COR-L47 (cell line): Measurements from ENCODE around the gene ADGRL1.
"Not testable (repeated sequence)": the region's sequence is repeated elsewhere in the genome, so short reads cannot be mapped to it uniquely, and the experiment has no call there.

Experiments
- DNase-seq: peaks from one replicate; lab custom pipeline; 2025; lab: John Stamatoyannopoulos, UW

The ADGRL1 gene

DNA sequence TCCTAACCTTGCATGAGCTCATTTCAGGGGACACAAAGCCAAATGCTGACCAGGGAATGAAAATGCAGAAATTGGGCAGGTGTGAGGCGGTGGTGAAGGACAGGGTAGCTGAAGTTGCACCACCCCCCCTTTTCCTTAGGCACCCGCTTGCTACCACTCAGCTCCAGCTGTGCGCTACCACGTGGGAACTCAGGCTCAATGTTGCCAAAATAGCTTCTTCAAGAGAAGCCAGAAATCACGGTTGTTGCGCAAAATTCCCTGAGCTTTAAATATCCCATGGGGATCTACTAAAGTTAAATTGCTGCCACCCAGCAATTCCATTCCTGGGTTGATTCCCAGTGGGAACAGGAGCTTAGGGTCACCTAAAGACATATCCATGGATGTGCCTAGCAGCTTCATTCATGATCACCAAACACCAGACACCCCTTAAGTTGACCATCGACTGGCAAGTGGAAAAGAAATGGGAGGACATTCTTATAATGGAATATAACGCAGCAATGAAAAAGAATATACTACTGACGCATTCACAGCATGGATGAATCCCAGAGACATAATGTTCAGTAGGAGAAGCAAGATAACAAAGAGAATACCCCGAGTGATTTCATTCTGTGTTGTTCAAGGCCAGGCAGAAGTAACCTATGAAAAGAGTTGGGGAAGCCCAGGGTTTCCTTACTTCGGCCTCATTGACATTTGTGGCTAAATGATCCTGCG, 12.8 kb upstream of the ADGRL1 start:
- DNase-seq = no peak

DNA sequence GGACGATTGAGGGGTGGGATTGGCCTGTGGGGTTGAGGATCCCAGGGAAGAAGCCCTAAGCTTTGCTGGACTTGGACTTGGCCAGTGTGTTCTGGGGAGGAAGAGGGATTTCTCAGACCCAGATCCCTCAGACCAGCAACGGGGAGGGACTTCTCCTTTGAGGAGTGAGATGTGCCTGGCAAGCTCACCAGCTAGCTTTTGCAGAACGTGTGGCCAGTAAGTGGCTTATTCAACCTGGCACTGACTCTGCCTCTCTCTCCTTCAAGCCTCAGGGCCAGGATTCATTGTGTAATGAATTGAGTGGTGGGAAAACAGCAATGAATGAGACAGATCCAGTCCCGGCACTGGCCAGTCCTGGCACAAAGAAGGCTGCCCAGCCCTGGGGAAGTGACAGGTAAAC, 11.9 kb upstream of the ADGRL1 start:
- DNase-seq = not testable (repeated sequence)

DNA sequence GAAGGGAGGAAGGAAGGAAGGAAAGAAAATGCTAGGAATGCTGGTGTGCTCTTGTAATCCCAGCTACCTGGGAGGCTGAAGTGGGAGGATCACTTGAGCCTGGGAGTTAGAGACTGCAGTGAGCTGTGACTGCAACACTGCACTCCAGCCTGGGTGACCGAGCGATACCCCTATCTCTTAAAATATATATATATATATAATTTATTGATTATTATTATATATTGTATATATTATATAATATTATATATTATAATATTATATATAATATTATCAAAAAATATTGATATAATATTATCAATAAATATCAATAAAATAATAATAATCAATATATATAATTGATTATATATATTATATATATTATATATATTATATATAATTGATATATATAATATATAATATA, 8.6 kb upstream of the ADGRL1 start:
- no peak for DNase-seq

DNA sequence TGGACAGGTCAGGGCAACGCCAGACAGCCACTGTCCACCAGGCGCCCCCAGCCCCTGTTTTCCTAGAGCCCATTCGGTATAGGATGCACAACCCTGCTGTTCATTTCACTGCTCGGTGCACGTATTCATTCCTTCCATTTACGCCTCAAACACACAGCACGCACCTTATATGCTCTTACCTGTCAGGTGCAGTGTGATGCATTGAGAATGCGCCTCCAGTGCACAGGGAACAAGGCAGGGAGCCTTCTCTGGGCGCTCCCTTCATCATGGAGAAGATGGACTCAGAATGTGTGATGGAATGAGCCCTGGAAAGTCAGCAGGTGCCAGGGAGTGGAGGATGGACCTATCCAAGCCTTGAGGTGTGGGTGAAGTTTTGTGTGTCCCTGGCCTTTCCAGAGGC, 4.2 kb upstream of the ADGRL1 start:
- not testable (repeated sequence) for DNase-seq

DNA sequence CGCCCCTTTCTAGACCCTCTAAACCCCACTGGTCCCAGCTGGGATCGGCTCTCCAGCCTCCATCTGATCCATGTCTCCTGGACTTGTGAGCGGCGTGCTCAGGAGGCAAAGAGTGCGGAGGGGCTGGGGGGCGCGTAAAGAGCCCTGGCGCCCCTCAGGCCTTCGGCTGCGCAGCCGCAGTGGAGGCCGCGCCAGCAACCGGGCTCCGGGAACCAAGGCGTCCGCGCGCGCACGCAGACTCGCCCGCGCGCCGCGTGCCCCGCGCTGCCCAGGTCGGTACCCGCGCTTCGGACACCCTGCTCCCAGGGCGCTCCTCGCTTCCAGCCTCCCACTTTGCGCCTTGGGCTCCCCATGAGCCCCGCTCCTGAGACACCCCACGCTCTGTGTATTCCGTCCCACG, 3.4 kb upstream of the ADGRL1 start:
- not testable (repeated sequence) for DNase-seq

DNA sequence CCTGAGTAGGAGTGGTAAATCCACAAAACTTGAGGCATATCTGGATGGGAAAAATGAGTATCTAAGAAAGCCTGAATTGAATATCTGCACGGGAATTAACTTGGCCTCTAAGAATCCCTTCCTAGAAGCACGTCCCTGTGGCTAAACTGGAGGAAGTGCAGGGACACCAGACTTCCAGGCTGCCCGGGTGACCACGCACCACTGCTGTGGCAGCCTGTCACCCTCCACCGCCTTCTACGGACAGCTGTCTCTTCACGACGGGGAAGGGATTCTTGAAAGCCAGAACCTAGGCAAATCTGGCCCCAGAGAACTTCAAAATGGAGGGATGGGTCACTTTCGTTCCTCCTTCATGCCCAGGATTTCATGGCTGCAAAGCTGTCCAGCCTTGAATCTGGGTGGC, 2.5 kb upstream of the ADGRL1 start:
- DNase-seq = not testable (repeated sequence)

DNA sequence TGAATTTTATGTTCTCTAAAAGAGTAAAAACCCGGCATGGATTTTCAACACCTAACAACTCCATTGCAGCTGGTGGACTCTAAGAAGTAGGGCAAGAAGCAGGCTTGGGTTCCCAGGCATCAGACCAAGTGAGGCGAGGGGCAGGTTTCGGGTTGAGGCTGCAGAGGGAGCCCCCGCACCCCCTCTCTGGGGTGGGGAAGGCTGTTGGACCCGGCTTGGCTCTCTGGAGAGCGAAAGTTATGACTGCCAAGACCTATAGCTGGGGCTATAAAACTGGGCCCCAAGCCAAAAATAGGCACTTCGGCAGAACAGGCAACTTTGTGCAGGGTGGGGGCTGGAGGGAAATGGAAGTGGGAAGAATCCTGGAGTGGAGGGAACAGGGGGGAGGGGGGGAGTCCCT, 1.8 kb upstream of the ADGRL1 start:
- DNase-seq = not testable (repeated sequence)

DNA sequence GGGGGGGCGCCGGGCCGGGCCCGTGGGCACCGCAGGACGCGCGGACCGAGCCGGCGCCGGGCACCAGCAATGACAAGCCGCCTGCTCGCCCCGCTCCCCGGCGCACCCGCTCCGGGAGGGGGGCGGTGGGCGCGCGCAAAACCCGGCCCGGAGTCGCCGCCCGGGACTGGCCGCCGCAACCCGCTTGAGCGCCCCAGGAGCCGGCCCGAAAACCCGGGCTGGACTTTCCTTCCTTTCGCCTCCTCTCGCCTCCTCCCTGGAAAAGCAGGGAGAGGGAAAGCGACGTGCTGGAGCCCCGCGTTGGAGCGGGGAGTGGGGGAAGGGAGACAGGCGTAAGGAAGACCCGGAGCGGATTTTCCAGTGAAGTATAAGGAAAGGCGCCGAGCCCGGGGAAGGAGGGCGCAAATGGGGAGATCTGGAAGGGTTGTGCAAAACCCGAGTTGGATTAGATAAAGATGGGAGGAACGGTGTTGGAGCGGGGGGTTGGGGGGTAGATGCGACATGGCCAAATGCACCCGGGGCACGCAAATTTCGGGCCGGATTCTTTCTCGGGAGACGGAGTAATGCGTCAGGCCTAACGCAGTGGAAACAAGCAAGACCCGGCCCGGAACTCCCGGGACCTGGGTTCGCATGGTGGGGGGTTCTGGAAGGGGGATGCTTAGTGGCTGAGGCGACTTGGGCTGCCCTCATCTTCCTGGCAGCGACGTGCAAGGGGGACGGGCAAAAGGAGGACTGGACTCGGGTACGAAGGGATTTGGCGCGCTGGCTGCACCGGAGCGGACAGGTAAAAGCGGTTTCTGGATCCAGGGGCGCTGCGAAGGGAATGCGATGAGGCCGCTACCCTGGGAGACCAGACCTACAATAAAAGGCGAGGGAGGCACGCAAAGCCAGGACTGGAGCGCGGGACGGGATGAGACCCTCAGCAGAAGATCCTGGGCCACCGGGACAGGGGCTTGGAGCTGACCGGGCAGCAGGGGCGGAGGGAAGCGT, 1.1 kb upstream of the ADGRL1 start:
- DNase-seq = peak; percentile 96

DNA sequence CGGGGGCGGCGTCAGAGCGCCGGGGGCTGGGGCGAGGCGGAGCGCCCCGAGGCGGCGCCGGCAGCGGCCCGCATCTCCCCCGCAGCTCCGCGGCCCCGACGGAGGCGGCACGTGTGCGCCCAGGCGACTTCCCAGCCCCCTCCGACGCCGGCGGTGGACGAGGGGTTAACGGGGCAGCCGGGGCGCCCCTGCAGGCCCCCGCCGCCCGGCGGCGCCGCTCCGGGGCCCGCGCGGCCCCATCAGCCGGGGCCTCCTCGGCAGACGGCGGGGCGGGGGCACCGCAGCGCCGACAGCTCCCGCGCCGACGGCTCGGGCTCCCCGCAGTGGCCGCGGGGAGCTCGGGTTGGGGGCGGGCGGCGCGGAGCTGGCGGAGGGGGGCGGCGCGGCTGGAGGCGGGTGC, 339 bp upstream of the ADGRL1 start:
- not testable (repeated sequence) for DNase-seq

DNA sequence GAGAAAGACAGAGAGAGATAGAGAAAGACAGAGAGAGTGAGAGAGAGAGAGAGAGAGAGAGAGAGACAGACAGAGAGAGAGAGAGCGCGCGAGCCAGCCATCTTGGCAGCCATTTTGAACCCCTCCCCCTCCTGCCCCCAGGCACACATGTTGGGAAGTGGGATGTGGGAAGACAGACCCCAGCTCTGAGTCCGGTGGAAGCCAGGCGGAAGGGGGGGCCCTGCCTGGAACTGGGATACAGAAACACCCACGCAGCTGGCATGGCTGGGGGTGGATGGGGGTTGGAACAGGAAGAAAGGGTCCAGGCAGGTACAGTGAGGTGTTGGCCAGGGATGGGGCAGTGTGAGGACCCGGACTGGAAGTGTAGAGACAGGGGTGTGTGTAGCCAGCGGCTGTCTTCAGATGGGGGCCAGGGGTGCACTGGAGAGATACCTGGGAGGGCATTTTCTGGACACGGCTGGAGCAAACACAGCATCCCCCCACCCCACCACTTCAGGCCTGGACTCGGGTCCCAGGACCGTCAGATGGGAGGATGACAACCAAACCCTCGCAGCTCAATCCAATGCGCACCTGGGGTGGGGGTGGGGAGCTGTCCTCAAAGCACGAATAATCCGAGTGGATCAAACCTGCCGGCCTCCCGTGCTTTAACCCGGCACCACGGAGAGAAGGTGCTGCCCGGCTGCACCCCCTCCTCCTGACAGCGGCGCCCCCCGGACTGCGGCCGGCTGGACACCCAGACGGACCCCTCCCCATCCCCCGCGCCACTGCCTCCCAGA, 1.1 kb downstream of the ADGRL1 start:
- DNase-seq = not testable (repeated sequence)

DNA sequence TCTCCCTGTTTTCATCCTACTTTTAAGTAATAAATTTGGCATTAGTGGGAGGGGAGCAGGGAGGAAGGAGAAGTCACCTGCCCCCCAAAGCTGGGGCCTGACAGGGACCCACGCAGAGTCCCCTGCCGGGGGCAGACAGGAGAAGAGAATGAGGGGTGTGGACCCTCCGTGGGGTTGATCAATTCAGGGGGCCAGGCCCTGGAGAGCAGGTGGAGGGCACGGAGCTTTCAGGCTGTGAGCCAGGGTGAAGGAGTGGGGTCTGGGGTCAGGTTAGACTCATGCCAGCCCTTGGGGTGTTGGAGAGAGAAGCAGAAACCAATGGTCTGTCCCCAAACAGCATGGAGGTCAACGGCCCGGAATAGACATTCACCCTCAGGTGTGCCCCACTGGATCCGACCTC, 1.8 kb downstream of the ADGRL1 start:
- DNase-seq = not testable (repeated sequence)

DNA sequence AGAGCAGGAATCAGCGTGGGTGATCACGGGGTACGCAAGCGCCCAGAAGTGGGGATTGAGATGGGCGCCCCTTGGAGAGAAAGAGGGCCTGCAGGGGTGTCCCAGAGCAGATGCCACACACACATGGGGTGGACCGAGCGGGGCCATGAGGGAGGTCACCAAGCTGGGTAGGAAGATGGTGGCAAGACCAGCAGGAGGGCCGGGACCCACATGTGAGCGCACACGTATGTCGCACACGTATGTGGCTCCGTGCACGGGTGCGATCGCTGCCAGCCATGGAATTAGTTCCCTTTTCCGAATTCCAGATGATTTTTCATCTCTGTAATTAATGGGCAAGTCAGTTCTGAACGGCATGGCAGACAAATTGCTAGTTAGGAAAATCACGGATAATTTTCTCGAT, 2.2 kb downstream of the ADGRL1 start:
- not testable (repeated sequence) for DNase-seq

DNA sequence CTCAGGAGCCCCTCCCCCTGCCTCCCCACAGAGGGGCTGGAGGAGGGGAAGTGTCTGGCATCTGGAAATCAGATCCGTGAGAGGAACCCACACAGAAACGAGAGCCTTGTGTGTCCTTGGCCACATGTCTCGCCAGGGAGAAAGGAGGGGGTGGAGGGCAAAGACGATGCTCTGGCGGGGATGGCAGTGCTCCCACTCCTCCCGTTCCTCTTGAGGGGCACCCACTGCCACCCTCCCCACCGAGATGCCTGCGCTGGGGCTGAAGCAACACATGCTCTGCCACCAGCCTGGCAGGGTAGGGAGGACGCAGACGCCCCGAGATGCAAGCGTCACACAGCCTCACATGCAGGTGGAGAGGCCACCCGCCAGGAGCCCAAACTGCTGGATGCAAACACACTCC, 2.8 kb downstream of the ADGRL1 start:
- DNase-seq = no peak

DNA sequence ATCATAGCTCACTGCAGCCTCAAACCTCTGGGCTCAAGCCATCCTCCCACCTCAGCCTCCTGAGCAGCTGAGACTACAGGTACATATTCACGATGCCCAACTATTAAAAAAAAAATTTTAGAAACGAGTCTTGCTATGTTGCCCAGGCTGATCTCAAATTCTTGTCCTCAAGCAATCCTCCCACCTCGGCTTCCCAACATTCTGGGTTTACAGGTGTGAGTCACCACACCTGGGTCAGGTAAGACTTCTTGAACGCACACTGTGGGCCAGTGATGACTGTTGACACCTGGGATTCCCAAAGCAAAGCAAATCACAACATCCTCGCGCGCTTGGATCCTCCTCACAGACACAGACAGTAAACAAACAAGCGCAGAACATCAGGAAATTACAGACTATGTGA, 4.5 kb downstream of the ADGRL1 start:
- DNase-seq = not testable (repeated sequence)

DNA sequence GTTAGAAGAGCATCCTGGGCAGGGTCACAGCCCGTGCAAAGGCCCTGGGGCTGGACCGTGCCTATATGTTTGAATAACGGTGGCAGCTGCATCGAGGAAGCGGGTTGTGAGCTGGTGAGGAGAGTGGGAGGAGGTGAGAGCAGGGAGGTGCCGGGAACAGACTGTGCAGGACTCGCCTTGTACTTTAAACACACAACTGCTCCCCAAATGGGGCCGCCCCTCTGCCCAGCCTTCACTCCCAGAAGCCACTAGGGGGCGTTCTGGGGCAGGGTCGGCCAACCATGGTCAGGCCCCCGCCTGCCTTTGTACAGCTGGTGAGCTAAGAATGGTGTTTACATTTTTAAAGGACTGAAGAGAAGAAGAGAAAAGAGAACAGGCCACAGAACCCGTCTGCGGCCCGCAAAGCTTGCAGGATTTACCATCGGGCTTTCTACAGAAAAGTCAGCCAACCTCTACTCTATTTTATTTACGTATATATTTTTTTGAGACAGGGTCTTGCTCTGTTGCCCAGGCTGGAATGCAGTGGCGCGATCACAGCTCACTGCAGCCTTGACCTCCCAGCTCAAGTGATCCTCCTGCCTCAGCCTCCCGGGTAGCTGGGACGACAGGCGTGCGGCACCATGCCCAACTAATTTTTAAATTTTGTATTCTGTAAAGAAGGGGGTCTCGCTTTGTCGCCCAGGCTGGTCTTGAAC, 5.7 kb downstream of the ADGRL1 start:
- DNase-seq = not testable (repeated sequence)

DNA sequence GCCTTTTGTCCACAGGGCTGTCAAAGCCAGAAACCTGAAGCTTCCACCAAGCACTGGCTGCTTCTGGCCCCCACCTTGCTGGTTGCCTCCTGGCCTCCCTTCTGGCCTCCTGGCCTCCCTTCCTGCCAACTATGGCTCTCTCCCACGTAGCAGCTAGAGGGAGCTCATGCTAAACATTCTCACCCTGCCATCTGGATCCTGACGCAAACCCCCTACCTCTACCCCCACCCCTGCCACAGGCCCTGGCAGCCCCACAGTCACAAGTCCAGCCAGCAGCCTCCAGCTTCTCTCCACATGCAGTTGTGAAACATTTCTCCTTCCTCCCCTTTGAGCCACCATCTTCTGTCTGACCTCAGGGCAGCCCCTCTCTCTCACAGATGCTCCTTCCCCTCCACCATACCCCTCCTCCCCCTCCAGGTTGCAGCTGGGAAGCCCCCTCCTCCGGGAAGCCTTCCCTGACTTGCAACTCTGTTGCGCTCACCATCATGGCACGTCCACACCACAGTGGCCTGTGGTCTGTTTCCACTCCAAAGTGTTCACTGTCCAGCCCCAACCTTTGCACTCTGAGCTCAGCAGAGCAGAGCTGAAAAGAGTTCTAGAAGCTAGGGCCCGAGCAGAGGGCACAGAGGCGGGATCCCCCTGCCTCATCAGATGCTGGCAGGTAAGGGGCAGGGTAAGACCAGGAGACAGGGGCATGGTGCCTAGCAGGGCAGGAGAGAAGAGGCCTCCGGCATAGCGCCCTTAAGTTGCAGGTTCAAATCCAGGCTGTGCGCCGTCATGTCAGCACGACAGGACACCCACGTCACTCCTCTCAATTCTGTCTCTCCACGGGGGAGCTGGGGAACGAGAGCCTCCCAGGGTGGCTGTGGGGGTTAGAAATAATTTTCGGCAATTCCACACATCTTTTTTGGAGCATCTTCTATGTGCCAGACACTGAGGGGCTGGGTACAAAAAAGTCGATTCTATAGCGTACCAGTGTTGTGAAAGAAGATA, 7.3 kb downstream of the ADGRL1 start:
- no peak for DNase-seq

DNA sequence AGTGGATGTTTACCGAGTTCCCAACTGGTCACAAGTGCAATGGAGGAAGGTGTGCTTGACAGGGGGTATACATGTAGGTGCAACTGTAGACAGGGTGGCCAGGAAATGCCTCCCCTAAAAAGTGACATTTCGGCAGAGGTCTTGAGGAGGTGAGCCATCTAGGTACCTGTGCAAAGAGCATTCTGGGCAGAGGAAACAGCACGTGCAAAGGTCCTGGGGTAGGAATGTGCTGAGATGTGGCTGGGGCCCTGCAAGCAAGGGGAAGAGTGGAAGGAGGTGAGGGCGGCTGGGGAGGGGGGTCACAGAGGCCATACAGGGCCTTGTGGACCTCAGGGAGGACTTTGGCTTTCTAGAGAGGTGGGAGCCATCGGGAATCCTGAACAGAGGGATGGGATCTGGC, 8.1 kb downstream of the ADGRL1 start:
- no peak for DNase-seq

DNA sequence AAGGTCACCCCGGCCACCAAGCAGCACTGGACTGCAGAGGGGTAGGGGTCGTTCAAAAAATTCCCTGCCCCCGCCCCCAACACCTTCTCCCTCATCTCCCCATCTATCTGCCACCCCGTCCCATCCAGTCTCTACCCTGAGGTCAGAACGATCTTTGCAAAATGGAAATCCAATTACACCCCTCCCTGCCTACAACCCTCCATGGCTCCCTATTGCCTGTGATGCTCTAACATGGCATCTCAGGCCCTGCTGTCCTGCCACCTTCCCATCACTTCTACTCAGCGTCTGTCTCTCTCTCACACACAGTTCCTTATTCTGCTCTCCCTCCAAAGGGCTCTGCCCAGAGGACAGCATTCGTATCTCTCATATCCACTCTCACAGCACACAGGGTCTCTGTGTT, 8.7 kb downstream of the ADGRL1 start:
- DNase-seq = not testable (repeated sequence)

DNA sequence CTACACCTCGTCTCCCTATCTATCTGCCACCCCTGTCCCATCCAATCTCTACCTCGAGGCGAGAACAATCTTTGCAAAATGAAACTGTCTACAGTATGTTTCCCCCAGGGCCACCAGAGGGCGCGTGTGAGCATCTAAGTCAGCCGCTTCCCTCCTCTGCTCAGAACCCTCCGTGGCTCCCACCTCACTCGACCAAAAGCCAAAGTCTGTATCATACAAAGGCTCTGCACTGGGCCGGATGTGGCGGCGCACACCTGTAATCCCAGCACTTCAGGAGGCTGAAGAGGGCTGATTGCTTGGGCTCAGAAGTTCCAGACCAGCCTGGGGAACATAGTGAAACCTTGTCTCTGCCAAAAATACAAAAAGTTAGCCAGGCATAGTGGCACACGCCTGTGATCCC, 9.9 kb downstream of the ADGRL1 start:
- not testable (repeated sequence) for DNase-seq

DNA sequence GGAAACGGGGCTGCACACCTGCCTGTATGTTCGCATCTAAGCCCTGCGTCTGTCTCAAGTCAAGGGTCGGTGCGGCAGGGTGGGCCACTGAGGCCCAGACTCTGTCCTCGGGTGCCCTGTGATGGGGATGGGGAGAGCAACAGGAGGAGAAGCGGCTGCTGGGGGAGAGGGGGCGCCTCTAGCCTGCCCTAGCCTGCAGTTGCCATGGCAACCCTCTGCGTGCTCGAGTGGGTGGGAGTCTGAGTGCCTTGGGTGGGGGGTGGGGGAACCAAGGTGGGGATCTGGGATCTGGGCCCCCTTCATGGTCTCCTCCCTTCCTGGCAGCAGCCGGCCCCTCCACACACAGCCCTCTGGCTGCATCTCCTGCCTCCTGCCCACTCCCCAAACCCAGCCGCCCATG, 10.8 kb downstream of the ADGRL1 start:
- not testable (repeated sequence) for DNase-seq
